HG03565 (cell line): ENCODE results near the gene CDSN.

ENCODE experiments used
- ATAC-seq: cut with Tn5 transposase; IDR thresholded peaks from one replicate; pipeline ENCODE4 v1.9.1; 2021; ENCODE audit warnings: mild to moderate bottlenecking, moderate library complexity; ENCODE audit not compliant: unreplicated experiment

The CDSN gene

GRCh38 chr6:31116661-31117385 lies 3.4 kb downstream of the CDSN start:
- no peak for ATAC-seq

DNA sequence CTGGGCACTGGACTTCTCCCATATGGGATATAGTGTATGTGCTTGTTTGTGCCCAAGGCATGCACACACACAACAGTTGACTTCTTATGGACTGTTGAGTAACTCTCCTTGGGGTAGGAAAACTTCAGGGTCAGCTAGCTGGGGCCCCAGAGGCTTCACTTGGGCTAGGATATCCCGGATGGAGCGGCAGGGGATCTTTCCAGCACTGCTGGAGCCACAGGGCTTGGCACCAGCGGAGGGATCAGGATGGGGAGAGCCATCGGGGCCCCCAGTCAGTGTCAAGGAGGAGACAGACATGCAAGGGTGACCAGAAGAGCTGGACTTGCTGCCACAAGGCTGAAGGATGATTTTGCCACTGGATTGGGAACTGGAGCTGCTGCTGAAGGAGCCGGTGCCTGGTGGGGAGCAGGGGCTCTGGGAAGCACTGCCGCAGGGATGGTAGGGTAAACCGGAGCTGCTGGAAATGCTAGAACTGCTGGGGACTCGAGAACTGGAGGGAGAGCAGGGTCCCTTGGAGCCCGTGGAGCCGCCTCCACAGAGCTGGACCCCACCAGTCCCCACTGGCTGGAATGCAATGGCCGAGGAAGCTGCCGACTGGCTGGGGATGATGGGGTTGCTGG lies 4.2 kb downstream of the CDSN start:
- ATAC-seq, result no peak

- ATAC-seq, result no peak
Observed at GRCh38 chr6:31114970-31115849, 5.0 kb downstream of the CDSN start.

DNA sequence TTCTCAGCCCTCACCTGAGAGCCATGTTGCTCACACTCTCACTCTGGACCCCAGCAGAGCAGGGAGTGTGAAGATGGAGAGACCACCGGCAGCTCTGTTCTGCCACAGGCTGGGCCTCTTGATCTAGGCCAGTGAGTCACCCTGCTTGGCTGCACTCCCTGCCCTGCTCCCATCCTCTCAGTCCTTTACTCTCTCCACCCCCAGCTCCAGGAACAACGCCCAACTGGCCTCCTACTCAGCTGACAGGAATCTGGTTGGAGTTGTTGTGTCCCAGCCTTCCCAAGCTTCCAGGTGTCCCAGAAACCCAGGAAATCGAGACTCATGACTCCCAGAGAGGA lies 5.7 kb downstream of the CDSN start, which contains the start of gene PSORS1C1:
PSORS1C1 (plus strand) TSS at position 260 of the 338 bp plus-strand sequence. CDS start 14,833 bp downstream, outside the sequence.
- ATAC-seq, result no peak

DNA sequence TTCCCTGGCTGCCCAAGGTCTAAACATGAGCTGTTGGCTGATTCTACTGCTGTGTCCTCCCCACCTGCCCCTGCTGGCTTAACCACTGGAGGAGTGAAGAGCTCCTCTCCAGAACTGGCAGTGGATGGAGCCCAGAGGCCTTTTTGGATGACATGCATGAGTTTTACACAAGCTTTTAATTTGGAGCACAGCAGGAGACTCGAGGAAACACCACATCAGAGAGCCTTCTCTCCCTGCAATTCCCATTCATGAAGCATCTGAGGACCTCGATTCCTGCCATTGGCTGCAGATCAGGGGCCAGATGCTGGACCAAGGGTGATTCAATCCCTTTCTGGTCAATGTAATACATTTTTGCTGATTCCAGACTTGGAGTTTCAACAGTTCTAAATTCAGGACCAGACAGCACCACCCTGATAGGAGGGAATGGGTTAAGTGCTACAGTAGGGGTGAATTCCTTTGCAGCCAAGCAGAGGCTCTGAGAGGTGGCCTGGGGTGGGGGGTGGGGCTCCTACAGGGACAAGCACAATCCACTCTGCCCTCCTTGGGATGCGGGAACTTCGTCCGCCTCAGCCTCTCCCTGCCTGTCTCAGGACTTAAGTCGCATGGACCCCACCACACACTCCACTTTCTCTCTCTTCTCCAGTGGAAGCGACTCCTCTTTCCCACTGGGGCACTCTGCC lies 6.2 kb downstream of the CDSN start:
- ATAC-seq, result no peak

GRCh38 chr6:31112478-31112877 lies 7.8 kb downstream of the CDSN start, which contains the start of gene C6orf15:
Gene C6orf15 (minus strand): TSS chr6:31112575. CDS start chr6:31112555, 20 bp downstream.
- ATAC-seq, result no peak

GRCh38 chr6:31111712-31112111 lies 8.5 kb downstream of the CDSN start:
- ATAC-seq, result no peak

- ATAC-seq, result no peak
Observed at GRCh38 chr6:31110825-31111582, 9.2 kb downstream of the CDSN start.

GRCh38 chr6:31107052-31107451 lies 13.2 kb downstream of the CDSN start:
- no peak for ATAC-seq

DNA sequence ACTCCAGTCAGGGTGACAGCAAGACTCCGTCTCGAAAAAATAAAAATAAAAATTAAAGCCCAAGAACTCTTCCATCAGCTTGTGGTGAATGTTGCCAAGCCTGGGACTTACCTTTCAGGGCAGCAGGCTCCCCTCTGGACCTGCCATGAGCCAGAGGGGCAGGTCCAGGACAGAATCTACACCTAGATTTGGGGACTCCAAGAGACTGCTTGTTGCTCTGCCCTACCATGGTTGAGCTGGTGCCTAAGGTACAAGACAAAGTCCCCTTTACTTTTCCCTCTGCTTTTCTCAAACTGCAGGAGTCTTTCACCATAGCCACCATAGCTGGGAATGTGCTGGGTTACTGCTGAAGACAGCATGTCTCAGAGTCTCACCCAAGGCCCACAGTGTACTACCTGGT lies 17.1 kb downstream of the CDSN start:
- ATAC-seq, result no peak

DNA sequence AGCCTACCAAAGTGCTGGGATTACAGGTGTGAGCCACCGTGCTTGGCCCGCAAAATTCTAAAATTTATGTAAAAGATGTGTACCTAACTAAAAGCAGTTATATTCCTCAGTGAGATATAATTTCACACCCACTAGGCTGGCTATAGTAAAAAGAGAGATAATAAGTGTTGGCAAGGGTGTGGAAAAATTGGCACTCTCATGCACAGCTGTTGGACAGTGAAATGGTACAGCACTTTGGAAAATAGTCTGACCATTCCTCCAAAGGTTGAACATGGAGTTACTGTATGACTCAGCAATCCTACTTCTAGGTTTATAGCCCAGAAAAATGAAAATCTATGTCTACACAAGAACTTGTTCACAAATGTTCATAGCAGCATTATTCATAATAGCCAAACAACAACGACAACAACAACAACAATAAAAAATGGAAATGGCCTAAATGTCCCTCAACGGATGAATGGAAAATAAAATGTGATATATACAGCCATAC lies 21.8 kb downstream of the CDSN start:
- no peak for ATAC-seq

- no peak for ATAC-seq
Observed at GRCh38 chr6:31096656-31097055, 23.6 kb downstream of the CDSN start.

DNA sequence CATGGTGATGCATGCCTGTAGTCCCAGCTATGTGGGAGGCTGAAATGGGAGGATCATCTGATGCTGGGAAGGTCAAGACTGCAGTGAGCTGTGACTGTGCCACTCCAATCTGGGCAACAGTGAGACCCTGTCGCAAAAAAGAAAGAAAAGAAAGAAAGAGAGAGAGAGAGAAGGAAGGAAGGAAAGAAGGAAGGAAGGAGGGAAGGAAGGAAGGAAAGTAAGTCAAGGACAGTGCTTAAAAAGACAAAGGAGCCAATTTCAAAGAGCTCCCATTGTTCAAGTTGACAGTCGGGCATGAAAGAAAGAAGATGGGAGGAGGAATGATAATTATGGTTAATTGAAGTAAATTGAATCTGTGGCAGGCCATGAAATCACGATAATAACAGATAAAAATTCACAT lies 24.0 kb downstream of the CDSN start:
- ATAC-seq, result no peak

- ATAC-seq, result no peak
Observed at GRCh38 chr6:31094389-31094881, 25.8 kb downstream of the CDSN start.

DNA sequence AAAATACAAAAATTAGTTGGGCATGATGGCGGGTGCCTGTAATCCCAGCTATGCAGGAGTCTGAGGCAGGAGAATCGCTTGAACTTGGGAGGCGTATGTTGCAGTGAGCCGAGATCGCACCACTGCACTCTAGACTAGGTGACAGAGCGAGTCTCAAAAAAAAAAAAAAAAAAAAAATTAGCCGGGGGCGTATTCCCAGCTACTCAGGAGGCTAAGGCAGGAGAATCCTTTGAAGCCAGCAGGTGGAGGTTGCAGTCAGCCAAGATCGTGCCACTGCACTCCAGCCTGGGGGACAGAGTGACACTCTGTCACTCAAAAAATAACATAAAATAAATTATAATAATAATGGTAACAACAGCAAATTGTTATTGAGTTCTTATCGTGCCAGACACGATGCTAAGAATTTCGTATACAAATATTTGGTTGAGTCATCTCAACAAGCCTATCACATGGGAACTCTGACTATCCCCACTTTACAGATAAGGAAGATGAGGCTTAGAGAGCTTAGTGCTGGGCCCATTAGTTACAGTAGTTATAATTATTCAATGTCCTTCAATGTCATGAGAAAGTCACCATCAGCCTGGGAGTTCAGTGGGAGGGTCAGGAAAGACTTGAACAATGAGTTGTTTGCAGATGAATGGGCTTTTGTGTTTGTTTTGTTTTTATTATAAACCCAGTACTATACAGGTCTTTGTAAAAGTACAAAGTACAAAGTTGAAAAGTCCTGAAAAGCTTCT lies 27.3 kb downstream of the CDSN start:
- ATAC-seq, result no peak

DNA sequence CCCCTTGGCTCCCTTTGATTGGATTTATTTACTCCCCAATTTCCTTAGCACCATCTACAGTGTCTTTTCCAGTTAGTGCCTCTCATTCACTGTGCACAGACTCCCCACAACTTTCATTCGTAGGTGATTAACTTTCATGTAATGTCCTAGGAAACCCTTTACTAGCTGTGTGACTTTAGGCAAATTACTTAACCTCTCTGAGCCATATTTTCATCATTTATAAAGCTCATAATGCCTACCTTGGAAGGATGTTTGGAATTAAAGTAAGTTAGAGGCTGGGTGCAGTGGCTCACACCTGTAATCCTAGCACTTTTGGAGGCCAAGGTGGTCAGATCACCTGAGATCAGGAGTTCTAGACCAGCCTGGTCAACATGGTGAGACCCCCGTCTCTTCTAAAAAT lies 28.0 kb downstream of the CDSN start:
- ATAC-seq, result no peak

DNA sequence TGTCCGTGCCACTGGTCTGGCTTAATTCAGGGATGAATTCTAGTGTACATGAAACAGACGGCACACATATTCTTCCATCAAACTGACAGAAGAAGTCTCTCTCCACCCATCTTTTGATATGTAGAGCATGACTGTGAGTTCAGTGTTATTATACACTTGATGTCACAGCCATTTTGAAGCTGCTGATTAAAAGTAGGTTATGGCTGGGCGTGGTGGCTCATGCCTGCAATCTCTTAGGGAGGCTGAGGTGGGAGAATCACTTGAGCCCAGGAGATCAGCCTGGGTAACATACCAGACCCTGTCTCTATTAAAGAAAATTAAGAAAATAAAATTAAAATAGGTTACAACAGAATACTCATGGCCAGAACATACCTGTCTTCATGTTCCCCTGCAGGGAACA lies 28.6 kb downstream of the CDSN start:
- ATAC-seq, result no peak

- no peak for ATAC-seq
Observed at GRCh38 chr6:31090973-31091364, 29.3 kb downstream of the CDSN start.

- no peak for ATAC-seq
Observed at GRCh38 chr6:31090275-31090972, 29.8 kb downstream of the CDSN start.
